Measurements from ENCODE around the gene RBMS3. TPM values are rescaled to one million over a fixed set of nuclear protein-coding genes. Genes with fewer than 3 reads are reported as not detected.

RBMS3 gene
- total RNA-seq, 1 donor, result 81.1 TPM

DNA sequence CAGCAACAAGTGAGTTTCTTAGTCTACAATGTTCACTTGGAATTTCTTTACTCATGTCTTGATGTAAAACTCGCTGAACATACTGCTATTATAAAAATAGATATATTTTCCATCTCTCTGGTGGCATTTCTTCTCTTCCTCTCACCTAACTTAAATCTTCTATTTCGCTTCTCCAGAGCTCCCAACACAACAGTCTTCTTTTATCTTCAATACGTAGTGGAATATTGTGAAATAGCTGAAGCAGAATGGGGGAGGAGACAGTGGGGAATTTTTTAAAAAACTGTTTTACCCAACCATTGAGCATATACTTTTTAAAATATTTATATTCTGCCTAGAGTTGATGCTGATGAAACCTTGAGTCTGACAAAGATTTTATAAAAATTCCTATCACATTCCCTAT is 548.5 kb downstream of the RBMS3 start:
- Histone ChIP-seq H3K4me2 (ENCODE audit: insufficient read depth, low read length) (no peak overlapping the region), H3K9me3 (ENCODE audit: low read depth, low read length) (no peaks in the 10 kb centered on the region), H2AFZ (ENCODE audit: low read length) (no peak overlapping the region), H3K36me3 (ENCODE audit: insufficient read depth, low read length) (no peaks in the 10 kb centered on the region), H3K79me2 (ENCODE audit: insufficient read depth, low read length) (no peaks in the 10 kb centered on the region), H3K27me3 (ENCODE audit: insufficient read depth, low read length) (no peaks in the 10 kb centered on the region), H4K20me1 (ENCODE audit: insufficient read depth, low read length) (no peaks in the 10 kb centered on the region), H3K27ac (ENCODE audit: low read depth, low read length) (no peak overlapping the region), H3K4me1 (ENCODE audit: insufficient read depth, low read length) (no peaks in the 10 kb centered on the region), H3K4me3 (ENCODE audit: insufficient read depth, low read length) (no peak overlapping the region)
- DNase-seq (ENCODE audit: insufficient read length, low spot score, missing footprints), result no peak
- TF ChIP-seq, protein P1, sequence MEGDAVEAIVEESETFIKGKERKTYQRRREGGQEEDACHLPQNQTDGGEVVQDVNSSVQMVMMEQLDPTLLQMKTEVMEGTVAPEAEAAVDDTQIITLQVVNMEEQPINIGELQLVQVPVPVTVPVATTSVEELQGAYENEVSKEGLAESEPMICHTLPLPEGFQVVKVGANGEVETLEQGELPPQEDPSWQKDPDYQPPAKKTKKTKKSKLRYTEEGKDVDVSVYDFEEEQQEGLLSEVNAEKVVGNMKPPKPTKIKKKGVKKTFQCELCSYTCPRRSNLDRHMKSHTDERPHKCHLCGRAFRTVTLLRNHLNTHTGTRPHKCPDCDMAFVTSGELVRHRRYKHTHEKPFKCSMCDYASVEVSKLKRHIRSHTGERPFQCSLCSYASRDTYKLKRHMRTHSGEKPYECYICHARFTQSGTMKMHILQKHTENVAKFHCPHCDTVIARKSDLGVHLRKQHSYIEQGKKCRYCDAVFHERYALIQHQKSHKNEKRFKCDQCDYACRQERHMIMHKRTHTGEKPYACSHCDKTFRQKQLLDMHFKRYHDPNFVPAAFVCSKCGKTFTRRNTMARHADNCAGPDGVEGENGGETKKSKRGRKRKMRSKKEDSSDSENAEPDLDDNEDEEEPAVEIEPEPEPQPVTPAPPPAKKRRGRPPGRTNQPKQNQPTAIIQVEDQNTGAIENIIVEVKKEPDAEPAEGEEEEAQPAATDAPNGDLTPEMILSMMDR (IDR thresholded peaks at IDR 0.05; ENCODE audit: extremely low read depth, low read depth, low read length), result no peak

DNA sequence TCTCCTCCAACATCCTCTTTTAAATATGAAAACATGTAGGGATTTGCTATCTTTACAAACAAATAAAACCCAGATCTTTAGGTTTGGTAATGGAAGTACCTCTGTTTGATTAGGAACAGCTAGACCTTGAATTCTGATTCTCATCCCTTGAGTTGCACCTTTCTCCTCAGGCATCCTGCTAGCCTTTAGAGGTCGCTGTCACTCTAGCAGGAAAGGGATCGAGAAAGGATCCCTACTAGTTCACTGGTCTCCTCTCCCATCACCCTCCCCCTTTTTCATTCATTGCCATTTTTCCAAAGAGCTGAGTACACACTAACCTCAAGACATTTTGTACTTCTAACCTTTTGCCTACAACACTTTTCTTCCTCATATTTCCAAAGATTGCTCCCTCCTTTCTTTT is 569.8 kb downstream of the RBMS3 start:
- Histone ChIP-seq H3K27ac (ENCODE audit: low read depth, low read length) (no peak overlapping the region), H3K9me3 (ENCODE audit: low read depth, low read length) (no peaks in the 10 kb centered on the region), H3K4me1 (ENCODE audit: insufficient read depth, low read length) (no peaks in the 10 kb centered on the region), H4K20me1 (ENCODE audit: insufficient read depth, low read length) (no peaks in the 10 kb centered on the region), H3K4me3 (ENCODE audit: insufficient read depth, low read length) (no peak overlapping the region), H3K79me2 (ENCODE audit: insufficient read depth, low read length) (no peaks in the 10 kb centered on the region), H3K36me3 (ENCODE audit: insufficient read depth, low read length) (no peaks in the 10 kb centered on the region), H3K27me3 (ENCODE audit: insufficient read depth, low read length) (no peaks in the 10 kb centered on the region), H3K4me2 (ENCODE audit: insufficient read depth, low read length) (no peak overlapping the region), H2AFZ (ENCODE audit: low read length) (no peak overlapping the region)
- TF ChIP-seq, protein P1 (IDR thresholded peaks at IDR 0.05; ENCODE audit: extremely low read depth, low read depth, low read length), result no peak
- no peak for DNase-seq (ENCODE audit: insufficient read length, low spot score, missing footprints)

DNA sequence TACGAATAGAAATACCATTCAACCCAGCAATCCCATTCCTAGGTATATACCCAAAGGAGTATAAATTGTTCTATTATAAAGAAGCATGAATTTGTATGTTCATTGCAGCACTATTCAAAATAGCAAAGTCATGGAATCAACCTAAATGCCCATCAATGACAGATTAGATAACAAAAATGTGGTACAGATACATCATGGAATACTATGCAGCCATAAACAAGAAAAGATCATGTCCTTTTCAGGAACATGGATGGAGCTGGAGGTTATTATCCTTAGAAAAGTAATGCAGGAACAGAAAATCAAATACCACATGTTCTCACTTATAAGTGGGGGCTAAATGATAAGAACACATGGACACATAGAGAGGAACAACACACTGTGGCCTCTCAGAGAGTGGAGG is 571.9 kb downstream of the RBMS3 start:
- TF ChIP-seq, protein P1 (IDR thresholded peaks at IDR 0.05; ENCODE audit: extremely low read depth, low read depth, low read length), result no peak

DNA sequence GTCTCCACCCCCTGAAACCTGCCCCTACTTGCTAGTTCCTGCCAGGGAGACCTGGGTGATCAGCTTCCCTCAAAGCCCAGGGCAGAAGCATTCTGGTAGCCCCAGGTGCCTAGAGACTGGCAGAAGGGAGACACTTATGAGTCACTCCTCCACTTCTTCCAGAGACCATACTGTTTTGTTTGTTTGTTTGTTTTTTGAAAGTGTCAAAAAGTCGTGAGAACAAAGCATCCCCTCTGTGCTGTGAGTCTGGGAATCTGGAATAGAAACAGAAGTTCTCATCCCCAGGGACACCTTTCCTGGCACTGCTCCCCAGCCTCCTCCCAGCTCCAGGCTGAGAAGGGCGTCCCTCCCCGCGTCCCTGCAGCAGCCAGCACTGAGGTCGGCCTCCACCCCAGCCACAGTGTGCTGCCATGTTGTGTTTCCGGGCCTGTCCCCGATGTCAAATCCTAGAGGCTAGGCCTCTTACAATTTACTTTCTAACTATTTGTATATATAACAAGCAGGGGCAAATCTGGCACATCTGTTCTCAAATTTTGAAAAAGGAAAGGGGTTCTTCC is 573.0 kb downstream of the RBMS3 start:
- DNase-seq (ENCODE audit: insufficient read length, low spot score, missing footprints), result no peak
- Histone ChIP-seq H3K4me1 (ENCODE audit: insufficient read depth, low read length) (no peaks in the 10 kb centered on the region), H3K36me3 (ENCODE audit: insufficient read depth, low read length) (no peaks in the 10 kb centered on the region), H3K27ac (ENCODE audit: low read depth, low read length) (no peak overlapping the region), H3K4me3 (ENCODE audit: insufficient read depth, low read length) (no peak overlapping the region), H3K27me3 (ENCODE audit: insufficient read depth, low read length) (no peaks in the 10 kb centered on the region), H2AFZ (ENCODE audit: low read length) (no peak overlapping the region), H4K20me1 (ENCODE audit: insufficient read depth, low read length) (no peaks in the 10 kb centered on the region), H3K9me3 (ENCODE audit: low read depth, low read length) (no peaks in the 10 kb centered on the region), H3K79me2 (ENCODE audit: insufficient read depth, low read length) (no peaks in the 10 kb centered on the region), H3K4me2 (ENCODE audit: insufficient read depth, low read length) (no peak overlapping the region)
- TF ChIP-seq, protein P1 (IDR thresholded peaks at IDR 0.05; ENCODE audit: extremely low read depth, low read depth, low read length), result no peak

More for the DNA sequence above, 571.9 kb downstream of the RBMS3 start:
- H3K4me1 ChIP-seq (ENCODE audit: insufficient read depth, low read length), result no peaks in the 10 kb centered on the region
- no peaks in the 10 kb centered on the region for H3K27me3 ChIP-seq (ENCODE audit: insufficient read depth, low read length)
- H3K9me3 ChIP-seq (ENCODE audit: low read depth, low read length), result no peaks in the 10 kb centered on the region
- no peaks in the 10 kb centered on the region for H3K79me2 ChIP-seq (ENCODE audit: insufficient read depth, low read length)
- no peak overlapping the region for H2AFZ ChIP-seq (ENCODE audit: low read length)
- H3K4me2 ChIP-seq (ENCODE audit: insufficient read depth, low read length), result no peak overlapping the region
- no peak for DNase-seq (ENCODE audit: insufficient read length, low spot score, missing footprints)
- H3K36me3 ChIP-seq (ENCODE audit: insufficient read depth, low read length), result no peaks in the 10 kb centered on the region
- no peak overlapping the region for H3K4me3 ChIP-seq (ENCODE audit: insufficient read depth, low read length)
- no peaks in the 10 kb centered on the region for H4K20me1 ChIP-seq (ENCODE audit: insufficient read depth, low read length)
- H3K27ac ChIP-seq (ENCODE audit: low read depth, low read length), result no peak overlapping the region

Data from osteoblast (primary cell).